Measurements from ENCODE around the gene WBP2NL.

DNA sequence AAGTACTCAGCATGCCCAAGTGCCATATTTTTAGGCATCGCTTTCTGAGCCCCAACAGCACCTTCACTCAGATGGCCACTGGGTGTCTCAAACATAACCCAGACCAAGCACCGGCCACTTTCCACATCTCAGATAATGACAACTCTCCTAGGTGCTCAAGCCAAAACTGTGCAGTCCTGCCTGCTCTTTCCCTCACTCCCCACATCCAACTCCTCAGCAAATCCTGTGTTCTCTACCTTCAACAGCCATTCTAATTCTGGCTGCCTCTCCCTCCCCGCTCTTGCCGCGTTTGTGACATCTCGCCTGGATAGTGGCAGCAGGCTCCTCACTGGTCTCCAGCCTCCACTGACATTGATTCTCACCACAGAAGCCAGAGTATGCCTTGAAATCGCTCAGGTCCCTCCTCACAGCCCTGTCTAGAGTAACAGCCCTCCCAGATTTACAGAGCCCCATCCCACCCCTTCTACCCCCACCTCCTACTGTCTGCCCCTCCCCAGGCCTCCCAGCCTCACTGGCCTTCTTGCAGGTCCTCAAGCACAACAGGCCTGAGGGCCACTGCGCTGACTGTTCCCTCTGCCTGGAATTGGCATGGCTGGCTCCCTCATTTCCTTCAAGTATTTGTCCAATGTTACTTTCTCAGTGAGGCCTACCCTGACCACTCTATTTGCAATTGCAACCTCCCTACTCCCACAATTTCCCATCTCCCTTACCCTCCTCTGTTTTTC, 74.2 kb downstream of the WBP2NL start:
- TF ChIP-seq CTCF (conservative IDR thresholded peaks at IDR 0.05), result no peak
- no peak for TF ChIP-seq ZFX (IDR thresholded peaks at IDR 0.05)
